BE2C (cell line): Measurements from ENCODE around the gene PRDM15.

Experiments used
- DNase-seq: peaks from one replicate; pipeline ENCODE4 v3.0.0-alpha.2; 2020
- H3K27me3 ChIP-seq: fragments of 250-450 bp; sonication (Bioruptor Pico); 2 replicates; pipeline ENCODE4 v1.5.1; 2020; ENCODE audit warnings: mild to moderate bottlenecking
- H3K36me3 ChIP-seq: fragments of 250-450 bp; sonication (Bioruptor Pico); 2 replicates; pipeline ENCODE4 v1.5.1; 2020; ENCODE audit warnings: mild to moderate bottlenecking
- H3K4me1 ChIP-seq: fragments of 250-450 bp; sonication (Bioruptor Pico); 2 replicates; pipeline ENCODE4 v1.5.1; 2020
- H3K4me3 ChIP-seq: 2 replicates; pipeline ENCODE4 v1.5.1; 2011; ENCODE audit warnings: low read depth, low read length
- H3K9me3 ChIP-seq: fragments of 250-450 bp; sonication (Bioruptor Pico); 2 replicates; pipeline ENCODE4 v1.5.1; 2020
- TF ChIP-seq, protein P1 (sequence below): IDR thresholded peaks from 2 replicates; pipeline ENCODE4 v1.5.1; 2012; ENCODE audit warnings: mild to moderate bottlenecking, low read depth, low read length

Gene PRDM15

GRCh38 chr21:41865002-41865777 lies 14.0 kb downstream of the PRDM15 start:
- Histone ChIP-seq H3K4me1 (no peaks in the 10 kb centered on the region), H3K4me3 (no peak overlapping the region)
- no peak for DNase-seq

GRCh38 chr21:41864311-41865001 lies 14.7 kb downstream of the PRDM15 start:
- Histone ChIP-seq H3K36me3 (no peaks in the 10 kb centered on the region), H3K27me3 (no peaks in the 10 kb centered on the region), H3K4me1 (no peaks in the 10 kb centered on the region), H3K4me3 (no peak overlapping the region), H3K9me3 (no peaks in the 10 kb centered on the region)
- TF ChIP-seq, protein P1, sequence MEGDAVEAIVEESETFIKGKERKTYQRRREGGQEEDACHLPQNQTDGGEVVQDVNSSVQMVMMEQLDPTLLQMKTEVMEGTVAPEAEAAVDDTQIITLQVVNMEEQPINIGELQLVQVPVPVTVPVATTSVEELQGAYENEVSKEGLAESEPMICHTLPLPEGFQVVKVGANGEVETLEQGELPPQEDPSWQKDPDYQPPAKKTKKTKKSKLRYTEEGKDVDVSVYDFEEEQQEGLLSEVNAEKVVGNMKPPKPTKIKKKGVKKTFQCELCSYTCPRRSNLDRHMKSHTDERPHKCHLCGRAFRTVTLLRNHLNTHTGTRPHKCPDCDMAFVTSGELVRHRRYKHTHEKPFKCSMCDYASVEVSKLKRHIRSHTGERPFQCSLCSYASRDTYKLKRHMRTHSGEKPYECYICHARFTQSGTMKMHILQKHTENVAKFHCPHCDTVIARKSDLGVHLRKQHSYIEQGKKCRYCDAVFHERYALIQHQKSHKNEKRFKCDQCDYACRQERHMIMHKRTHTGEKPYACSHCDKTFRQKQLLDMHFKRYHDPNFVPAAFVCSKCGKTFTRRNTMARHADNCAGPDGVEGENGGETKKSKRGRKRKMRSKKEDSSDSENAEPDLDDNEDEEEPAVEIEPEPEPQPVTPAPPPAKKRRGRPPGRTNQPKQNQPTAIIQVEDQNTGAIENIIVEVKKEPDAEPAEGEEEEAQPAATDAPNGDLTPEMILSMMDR, result no peak
- no peak for DNase-seq

More at GRCh38 chr21:41865002-41865777, 14.0 kb downstream of the PRDM15 start:
- Histone ChIP-seq H3K9me3 (no peaks in the 10 kb centered on the region), H3K27me3 (no peaks in the 10 kb centered on the region), H3K36me3 (no peaks in the 10 kb centered on the region)
- TF ChIP-seq, protein P1, result no peak

DNA sequence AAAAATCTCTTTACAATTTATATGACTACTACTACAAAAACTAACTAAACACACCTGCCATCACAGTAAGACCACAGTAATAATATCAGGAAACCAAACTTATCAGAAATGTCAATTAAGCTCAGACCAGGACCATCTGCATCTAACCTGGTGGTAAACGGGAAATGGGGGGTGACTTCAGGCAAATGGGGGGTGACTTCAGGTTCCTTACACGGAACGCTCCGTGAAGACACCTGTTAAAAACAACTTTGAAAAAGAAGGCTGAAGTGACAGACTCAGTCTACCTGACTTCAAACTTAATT lies 15.8 kb downstream of the PRDM15 start:
- Histone ChIP-seq H3K9me3 (no peaks in the 10 kb centered on the region), H3K27me3 (no peaks in the 10 kb centered on the region), H3K4me3 (no peak overlapping the region), H3K36me3 (no peaks in the 10 kb centered on the region), H3K4me1 (no peaks in the 10 kb centered on the region)
- DNase-seq, result no peak
- TF ChIP-seq, protein P1, result no peak

- H3K27me3 ChIP-seq, result no peaks in the 10 kb centered on the region
- H3K9me3 ChIP-seq, result no peaks in the 10 kb centered on the region
- no peak overlapping the region for H3K4me3 ChIP-seq
- no peaks in the 10 kb centered on the region for H3K4me1 ChIP-seq
- H3K36me3 ChIP-seq, result 0 out of 2 replicates have a peak, but pooled peaks cover under 1% of the 10 kb centered on the region
- TF ChIP-seq, protein P1, result no peak
- no peak for DNase-seq
These were observed 17.2 kb downstream of the PRDM15 start for GRCh38 chr21:41861987-41862386.

GRCh38 chr21:41861255-41861654 lies 17.9 kb downstream of the PRDM15 start:
- no peak for DNase-seq
- Histone ChIP-seq H3K4me1 (no peaks in the 10 kb centered on the region), H3K36me3 (0 out of 2 replicates have a peak, but pooled peaks cover 4% of the 10 kb centered on the region), H3K9me3 (no peaks in the 10 kb centered on the region), H3K4me3 (no peak overlapping the region), H3K27me3 (no peaks in the 10 kb centered on the region)
- TF ChIP-seq, protein P1, result no peak
